Left cardiac atrium (tissue), 4 donors: Measurements from ENCODE around the gene SUPT6H. TPM values are rescaled to one million over a fixed set of nuclear protein-coding genes. Genes with fewer than 3 reads are reported as not detected.
"Not testable (repeated sequence)": the region's sequence is repeated elsewhere in the genome, so short reads cannot be mapped to it uniquely, and the experiment has no call there.

ENCODE experiments used
- ATAC-seq, 2 donors: fragments of 200-7000 bp; cut with Tn5 transposase; one replicate each; pipeline ENCODE4 v1.9.1; 2020; ENCODE audit warnings: mild to moderate bottlenecking in 2 of 2, moderate library complexity in 2 of 2
- DNase-seq: peaks from one replicate; pipeline ENCODE4 v3.0.0-alpha.2; 2020
- intact Hi-C, 2 donors: fragments of 100-400 bp; cut with DNase I; formaldehyde crosslinking; loops; one replicate each; pipeline versions ENCODE4 v1.14.1 to v1.15.1; 2022 to 2023
- total RNA-seq, 2 donors: library from RNA; stranded (reverse); fragmentation: NEBNext Ultra II Directional; extraction: Animal tissue kit (Norgen Biotek cat#: 25700); gene quantifications; one replicate each; pipeline ENCODE4 v1.2.1, GENCODE V29; 2021
- donor health status: DM: no; HTN: yes; CAD: no.
- donor health status: DM: no; HTN: yes; CAD: no; lungs with severe emphysema.
- donor health status: DM: yes; HTN: yes; CAD: no.
- donor health status: Dilated cardiomyopathy.

SUPT6H gene
- total RNA-seq, 2 donors from 2014 or later = 35.6 to 47.2 TPM

- intact Hi-C loops = loop anchor here in 1 of 2 donors (2.0 to 5.0 kb wide), 2 partner anchors 23 to 222 kb away; no protein-coding TSS in a partner anchor
- DNase-seq = peak; percentile 76
- ATAC-seq = peak in 1 of 2 donors; percentile 0
These were observed 63.7 kb downstream of the SUPT6H start for GRCh38 chr17:28725660-28726225.

- intact Hi-C loops = loop anchor here in 1 of 2 donors (2.0 to 5.0 kb wide), 2 partner anchors 23 to 221 kb away; no protein-coding TSS in a partner anchor
- DNase-seq (peak; percentile 79), ATAC-seq (peak; percentile 51 to 59)
These were observed 64.2 kb downstream of the SUPT6H start, which contains the start of gene TLCD1 for GRCh38 chr17:28726226-28726626. Gene TLCD1 (minus strand): TSS chr17:28726233. CDS start chr17:28726097, 136 bp downstream.

- peak; percentile 73 to 75 for ATAC-seq
- intact Hi-C loops = loop anchor here in 1 of 2 donors (2.0 to 5.0 kb wide), 2 partner anchors 22 to 220 kb away; no protein-coding TSS in a partner anchor
- DNase-seq = peak; percentile 93
These were observed 64.9 kb downstream of the SUPT6H start for GRCh38 chr17:28726627-28727491.

DNA sequence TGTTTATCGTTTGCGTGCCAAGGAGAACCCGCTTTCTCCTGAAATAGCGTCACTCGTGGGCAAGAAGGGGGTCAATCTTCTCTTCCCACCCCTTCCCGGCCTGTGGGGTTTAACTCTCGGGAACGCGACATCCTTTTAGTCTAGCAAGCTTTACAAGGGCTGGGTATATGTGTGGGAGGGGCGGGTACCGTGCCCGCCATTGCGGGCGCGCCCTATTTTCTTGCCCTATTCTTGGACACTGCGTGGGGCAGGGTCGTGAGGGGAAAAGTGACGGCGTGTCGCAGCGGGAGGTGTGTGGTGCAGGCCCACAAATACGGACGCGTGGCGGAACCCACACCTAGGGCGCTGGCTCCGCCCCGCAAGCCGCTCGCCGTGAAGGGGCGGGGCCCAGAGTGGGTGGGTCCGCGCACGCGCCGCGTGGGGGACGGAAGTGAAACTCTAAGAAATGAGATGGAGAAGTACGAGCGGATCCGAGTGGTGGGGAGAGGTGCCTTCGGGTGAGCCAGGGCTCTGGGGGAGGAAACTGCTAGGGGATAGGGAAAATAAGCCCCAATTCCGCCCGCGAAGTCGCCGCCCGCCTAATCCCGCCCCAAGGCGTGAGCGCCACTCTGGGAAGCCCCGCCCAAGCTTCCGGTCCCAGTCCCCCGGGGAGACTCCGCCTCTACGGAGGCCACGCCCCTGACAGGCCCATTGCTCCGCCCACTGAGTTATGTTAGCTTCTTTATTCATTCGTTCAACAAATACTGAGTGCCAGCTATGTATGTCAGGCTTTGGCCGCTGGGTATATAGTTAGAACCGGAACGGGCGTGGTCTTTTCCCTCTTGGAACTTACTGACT is 66.6 kb downstream of the SUPT6H start, which contains the start of gene NEK8:
Gene NEK8 (plus strand): TSS at position 425 of the 837 bp plus-strand sequence. CDS start 26 bp downstream, at position 451.
- DNase-seq = peak; percentile 95
- intact Hi-C loops = loop anchor here in 1 of 2 donors (5.0 kb wide), 1 partner anchor 219 kb away; no protein-coding TSS in a partner anchor
- ATAC-seq = peak; percentile 75 to 80

GRCh38 chr17:28729950-28730330 is 67.9 kb downstream of the SUPT6H start:
- no peak for DNase-seq
- ATAC-seq = no peak
- intact Hi-C loops = loop anchor here in 1 of 2 donors (5.0 kb wide), 1 partner anchor 217 kb away; no protein-coding TSS in a partner anchor

DNA sequence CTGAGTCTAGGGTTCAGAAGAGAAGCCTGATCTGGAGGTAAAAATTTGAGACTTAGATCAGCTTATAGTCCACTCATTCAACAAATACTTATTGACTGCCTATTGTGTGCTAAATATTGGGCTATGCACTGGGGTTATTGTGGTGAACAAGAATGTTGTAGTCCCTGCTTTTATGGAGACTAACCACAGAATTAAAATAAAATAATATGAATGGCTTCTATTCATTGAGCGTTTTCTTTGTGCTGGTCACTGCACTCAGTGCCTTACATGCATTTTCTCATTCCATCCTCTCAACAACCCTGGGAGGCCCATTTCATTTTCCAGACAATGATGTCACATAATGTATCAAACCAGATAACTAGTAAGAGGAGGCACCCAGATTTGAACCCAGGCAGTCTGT is 71.3 kb downstream of the SUPT6H start:
- ATAC-seq = no peak
- intact Hi-C loops = no loop called here
- DNase-seq = no peak

DNA sequence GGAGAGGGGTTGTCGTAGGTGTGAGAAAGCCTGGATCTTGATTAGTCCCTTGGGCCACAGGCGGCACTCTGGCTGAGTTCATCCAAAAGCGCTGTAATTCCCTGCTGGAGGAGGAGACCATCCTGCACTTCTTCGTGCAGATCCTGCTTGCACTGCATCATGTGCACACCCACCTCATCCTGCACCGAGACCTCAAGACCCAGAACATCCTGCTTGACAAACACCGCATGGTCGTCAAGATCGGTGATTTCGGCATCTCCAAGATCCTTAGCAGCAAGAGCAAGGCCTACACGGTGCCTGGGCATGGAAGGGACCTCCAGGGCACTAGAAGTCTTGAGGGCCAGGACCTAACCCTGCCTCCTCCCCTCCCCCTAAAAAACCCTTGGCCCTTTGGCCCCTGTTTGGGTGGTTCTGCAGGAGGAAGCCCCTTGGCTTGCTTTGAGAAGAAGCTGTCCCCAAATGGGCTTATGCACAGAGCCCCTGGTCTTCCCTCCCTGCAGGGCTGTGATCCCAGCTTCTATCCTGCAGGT is 72.8 kb downstream of the SUPT6H start:
- DNase-seq (no peak), ATAC-seq (no peak)
- intact Hi-C loops = no loop called here

- DNase-seq (no peak), ATAC-seq (no peak)
- intact Hi-C loops = no loop called here
These were observed 73.3 kb downstream of the SUPT6H start for GRCh38 chr17:28735242-28735722.

DNA sequence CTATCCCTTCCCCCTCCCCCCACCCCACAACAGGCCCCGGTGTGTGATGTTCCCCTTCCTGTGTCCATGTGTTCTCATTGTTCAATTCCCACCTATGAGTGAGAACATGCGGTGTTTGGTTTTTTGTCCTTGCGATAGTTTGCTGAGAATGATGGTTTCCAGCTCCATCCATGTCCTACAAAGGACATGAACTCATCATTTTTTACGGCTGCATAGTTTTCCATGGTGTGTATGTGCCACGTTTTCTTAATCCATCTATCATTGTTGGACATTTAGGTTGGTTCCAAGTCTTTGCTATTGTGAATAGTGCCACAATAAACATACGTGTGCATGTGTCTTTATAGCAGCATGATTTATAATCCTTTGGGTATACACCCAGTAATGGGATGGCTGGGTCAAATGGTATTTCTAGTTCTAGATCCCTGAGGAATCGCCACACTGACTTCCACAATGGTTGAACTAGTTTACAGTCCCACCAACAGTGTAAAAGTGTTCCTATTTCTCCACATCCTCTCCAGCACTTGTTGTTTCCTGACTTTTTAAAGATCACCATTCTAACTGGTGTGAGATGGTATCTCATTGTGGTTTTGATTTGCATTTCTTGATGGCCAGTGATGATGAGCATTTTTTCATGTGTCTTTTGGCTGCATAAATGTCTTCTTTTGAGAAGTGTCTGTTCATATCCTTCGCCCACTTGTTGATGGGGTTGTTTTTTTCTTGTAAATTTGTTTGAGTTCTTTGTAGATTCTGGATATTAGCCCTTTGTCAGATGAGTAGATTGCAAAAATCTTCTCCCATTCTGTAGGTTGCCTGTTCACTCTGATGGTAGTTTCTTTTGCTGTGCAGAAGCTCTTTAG is 74.1 kb downstream of the SUPT6H start:
- DNase-seq, ATAC-seq, intact Hi-C loops: not testable (repeated sequence)

- no peak for DNase-seq
- intact Hi-C loops = no loop called here
- ATAC-seq = no peak
These were observed 75.3 kb downstream of the SUPT6H start for GRCh38 chr17:28737316-28737715.

DNA sequence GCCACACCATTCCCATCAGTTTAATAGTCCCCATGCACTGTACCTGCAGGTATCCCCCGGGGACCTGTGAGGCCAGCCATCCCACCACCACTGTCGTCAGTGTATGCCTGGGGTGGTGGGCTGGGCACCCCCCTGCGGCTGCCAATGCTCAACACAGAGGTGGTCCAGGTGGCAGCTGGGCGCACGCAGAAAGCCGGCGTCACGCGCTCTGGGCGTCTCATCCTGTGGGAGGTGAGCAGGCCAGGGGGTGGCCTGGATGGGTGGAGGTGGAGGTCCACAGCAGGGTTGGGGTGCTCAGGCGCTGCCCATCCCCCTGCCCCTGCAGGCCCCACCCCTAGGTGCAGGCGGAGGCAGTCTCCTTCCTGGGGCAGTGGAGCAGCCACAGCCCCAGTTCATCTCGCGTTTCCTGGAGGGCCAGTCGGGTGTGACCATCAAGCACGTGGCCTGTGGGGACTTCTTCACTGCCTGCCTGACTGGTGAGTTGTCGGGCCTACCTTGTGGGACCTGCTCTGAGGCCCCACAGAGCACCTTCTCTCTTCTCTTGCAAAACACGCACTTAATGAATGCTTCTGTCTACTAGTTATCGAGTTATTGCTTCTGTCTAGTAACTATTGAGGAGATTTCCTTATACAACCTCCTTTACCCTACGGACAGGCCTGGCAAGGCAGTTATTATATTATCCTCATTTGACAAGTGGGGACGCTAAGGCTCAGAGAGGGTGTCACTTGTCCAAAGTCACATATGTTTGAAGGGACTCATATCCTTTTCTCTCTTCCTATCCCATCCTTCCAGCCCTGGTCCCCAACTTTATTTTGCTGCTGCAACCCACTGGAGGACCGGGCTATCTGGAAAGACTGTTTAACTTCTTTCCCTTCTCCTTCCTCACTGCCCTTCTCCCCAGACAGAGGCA is 76.0 kb downstream of the SUPT6H start:
- ATAC-seq (peak in 1 of 2 donors; percentile 8), DNase-seq (no peak)
- intact Hi-C loops = no loop called here

DNA sequence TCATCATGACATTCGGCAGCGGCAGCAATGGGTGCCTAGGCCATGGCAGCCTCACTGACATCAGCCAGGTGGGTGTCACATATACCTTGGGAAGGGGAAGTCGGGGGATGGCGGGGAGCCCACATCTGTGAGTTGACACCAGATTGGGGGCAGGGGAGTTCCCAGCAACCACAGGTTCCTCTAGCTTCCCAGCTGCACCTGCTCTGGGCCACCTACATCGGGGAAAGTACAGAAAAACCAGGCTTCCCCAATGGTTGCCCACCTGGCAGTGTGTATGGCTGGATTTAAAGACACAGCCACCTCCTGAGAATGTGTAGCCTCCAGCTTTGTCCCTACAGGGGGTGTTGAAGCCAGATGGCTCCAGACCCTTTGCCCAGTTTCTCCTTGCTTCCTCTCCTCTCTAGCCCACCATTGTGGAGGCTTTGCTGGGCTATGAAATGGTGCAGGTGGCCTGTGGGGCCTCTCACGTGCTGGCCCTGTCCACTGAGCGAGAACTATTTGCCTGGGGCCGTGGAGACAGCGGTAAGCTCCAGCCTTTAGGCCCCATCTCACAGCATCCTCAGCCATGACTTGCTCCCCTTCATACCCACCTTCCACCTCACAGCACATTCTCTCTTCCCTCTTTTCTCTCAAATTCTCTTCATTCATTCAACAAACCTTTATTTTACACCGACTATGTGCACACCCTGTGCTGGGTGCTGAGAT is 76.8 kb downstream of the SUPT6H start:
- intact Hi-C loops = no loop called here
- DNase-seq (no peak), ATAC-seq (no peak)

DNA sequence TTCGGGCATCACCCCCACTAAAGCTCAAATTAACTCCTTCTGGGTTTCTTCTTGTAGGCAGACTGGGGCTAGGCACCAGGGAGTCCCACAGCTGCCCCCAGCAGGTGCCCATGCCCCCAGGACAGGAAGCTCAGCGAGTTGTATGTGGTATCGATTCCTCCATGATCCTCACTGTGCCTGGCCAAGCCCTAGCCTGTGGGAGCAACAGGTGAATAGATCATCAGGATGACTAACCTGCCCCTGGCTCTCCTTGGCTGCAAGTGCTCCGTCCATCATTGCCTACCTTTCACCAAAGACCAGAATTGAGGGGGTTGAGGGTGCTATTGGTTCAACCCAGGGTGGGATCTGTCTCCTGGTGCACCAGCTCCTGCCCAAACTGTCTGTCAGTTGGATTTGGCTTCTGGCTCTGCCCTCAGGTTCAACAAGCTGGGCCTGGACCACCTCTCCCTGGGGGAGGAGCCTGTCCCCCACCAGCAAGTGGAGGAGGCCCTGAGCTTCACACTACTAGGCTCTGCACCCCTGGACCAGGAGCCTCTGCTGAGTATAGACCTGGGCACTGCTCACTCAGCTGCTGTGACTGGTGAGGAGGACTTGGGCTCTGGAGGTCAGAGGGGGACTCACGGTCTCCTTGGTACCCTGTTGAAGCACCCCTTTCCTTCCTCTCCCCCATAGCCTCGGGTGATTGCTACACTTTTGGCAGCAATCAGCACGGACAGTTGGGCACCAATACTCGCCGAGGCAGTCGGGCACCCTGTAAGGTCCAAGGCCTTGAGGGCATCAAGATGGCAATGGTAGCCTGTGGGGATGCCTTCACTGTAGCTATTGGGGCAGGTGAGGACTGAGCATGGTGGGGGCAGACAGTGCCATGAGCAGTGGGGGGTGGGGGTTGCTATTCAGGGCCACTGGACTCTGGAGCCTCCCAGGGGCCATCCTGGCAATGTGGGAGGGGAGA is 78.7 kb downstream of the SUPT6H start:
- ATAC-seq (no peak), DNase-seq (no peak)
- intact Hi-C loops = no loop called here

- DNase-seq (no peak), ATAC-seq (no peak)
- intact Hi-C loops = no loop called here
These were observed 79.6 kb downstream of the SUPT6H start for GRCh38 chr17:28741358-28742349.
